NOMO-1 treated with dmso at 0.1 percent for 144 hours (cell line): ENCODE results near the gene HOXA11.
A peak's percentile ranks its signal among the peaks of the same experiment; 100 is the strongest.

Experiments
- DNase-seq: peaks from one replicate; lab custom pipeline; 2025; ENCODE audit not compliant: unreplicated experiment; lab: John Stamatoyannopoulos, UW

HOXA11 gene

GRCh38 chr7:27194002-27194352, 8.9 kb upstream of the HOXA11 start:
- no peak for DNase-seq

GRCh38 chr7:27193335-27194001, 8.4 kb upstream of the HOXA11 start:
- DNase-seq = no peak

GRCh38 chr7:27192546-27193334, 7.7 kb upstream of the HOXA11 start:
- DNase-seq = peak; percentile 65

- DNase-seq = no peak
Observed at GRCh38 chr7:27191833-27192545, 7.0 kb upstream of the HOXA11 start.

- no peak for DNase-seq
Observed at GRCh38 chr7:27191161-27191731, 6.2 kb upstream of the HOXA11 start.

GRCh38 chr7:27189997-27190748, 5.1 kb upstream of the HOXA11 start:
- DNase-seq = no peak

GRCh38 chr7:27189295-27189996, 4.4 kb upstream of the HOXA11 start:
- DNase-seq = no peak

GRCh38 chr7:27188386-27189294, 3.6 kb upstream of the HOXA11 start:
- DNase-seq = peak; percentile 63

- no peak for DNase-seq
Observed at GRCh38 chr7:27187475-27188385, 2.7 kb upstream of the HOXA11 start.

- DNase-seq = no peak
Observed at GRCh38 chr7:27186668-27187474, 1.8 kb upstream of the HOXA11 start.

GRCh38 chr7:27185854-27186667, 1.0 kb upstream of the HOXA11 start:
- DNase-seq = no peak

- no peak for DNase-seq
Observed at GRCh38 chr7:27184337-27185012, 557 bp downstream of the HOXA11 start.

GRCh38 chr7:27183682-27184336, 1.2 kb downstream of the HOXA11 start:
- DNase-seq = no peak

- DNase-seq = no peak
Observed at GRCh38 chr7:27182861-27183681, 2.0 kb downstream of the HOXA11 start.
